Measurements from ENCODE around the gene ST6GALNAC3. TPM values are rescaled to one million over a fixed set of nuclear protein-coding genes. Genes with fewer than 3 reads are reported as not detected.

Gene ST6GALNAC3
- total RNA-seq, 1 donor from 2014 or later = 5.6 TPM

- intact Hi-C loops (cut with DNase I) = no loop called here
- H3K9me3 ChIP-seq = no peaks in the 10 kb centered on the region
- no peak overlapping the region for H3K27ac ChIP-seq
- H3K4me1 ChIP-seq = no peaks in the 10 kb centered on the region
- TF ChIP-seq CTCF (IDR thresholded peaks at IDR 0.05) = no peak
- ATAC-seq = no peak
- no peaks in the 10 kb centered on the region for H3K36me3 ChIP-seq
- no peaks in the 10 kb centered on the region for H3K27me3 ChIP-seq
- DNase-seq = no peak
- no peak overlapping the region for H3K4me3 ChIP-seq
Measured at GRCh38 chr1:76659171-76659940, 584.8 kb downstream of the ST6GALNAC3 start.

GRCh38 chr1:76661531-76661930 is 587.0 kb downstream of the ST6GALNAC3 start:
- Histone ChIP-seq H3K27me3 (no peaks in the 10 kb centered on the region), H3K27ac (no peak overlapping the region), H3K4me3 (no peak overlapping the region), H3K36me3 (no peaks in the 10 kb centered on the region), H3K4me1 (no peaks in the 10 kb centered on the region), H3K9me3 (no peaks in the 10 kb centered on the region)
- DNase-seq (no peak), ATAC-seq (no peak)
- intact Hi-C loops (cut with DNase I) = no loop called here
- no peak for TF ChIP-seq CTCF (IDR thresholded peaks at IDR 0.05)

GRCh38 chr1:76666499-76666898 is 592.0 kb downstream of the ST6GALNAC3 start:
- ATAC-seq (no peak), DNase-seq (no peak)
- H3K36me3 ChIP-seq = no peaks in the 10 kb centered on the region
- intact Hi-C loops (cut with DNase I) = no loop called here
- H3K4me1 ChIP-seq = no peaks in the 10 kb centered on the region
- TF ChIP-seq CTCF (IDR thresholded peaks at IDR 0.05) = no peak
- no peak overlapping the region for H3K4me3 ChIP-seq
- no peak overlapping the region for H3K27ac ChIP-seq
- H3K9me3 ChIP-seq = no peaks in the 10 kb centered on the region
- no peaks in the 10 kb centered on the region for H3K27me3 ChIP-seq

- TF ChIP-seq CTCF (IDR thresholded peaks at IDR 0.05) = no peak
- DNase-seq = no peak
Measured at GRCh38 chr1:76668046-76668445, 593.5 kb downstream of the ST6GALNAC3 start.

GRCh38 chr1:76669131-76669530 is 594.6 kb downstream of the ST6GALNAC3 start:
- Histone ChIP-seq H3K4me1 (no peaks in the 10 kb centered on the region), H3K4me3 (no peak overlapping the region), H3K9me3 (no peaks in the 10 kb centered on the region), H3K36me3 (no peaks in the 10 kb centered on the region), H3K27me3 (no peaks in the 10 kb centered on the region), H3K27ac (no peak overlapping the region)
- intact Hi-C loops (cut with DNase I) = no loop called here
- no peak for TF ChIP-seq CTCF (IDR thresholded peaks at IDR 0.05)
- ATAC-seq (no peak), DNase-seq (no peak)

More at GRCh38 chr1:76668046-76668445, 593.5 kb downstream of the ST6GALNAC3 start:
- Histone ChIP-seq H3K4me3 (no peak overlapping the region), H3K27me3 (no peaks in the 10 kb centered on the region), H3K4me1 (no peaks in the 10 kb centered on the region), H3K27ac (no peak overlapping the region), H3K36me3 (no peaks in the 10 kb centered on the region), H3K9me3 (no peaks in the 10 kb centered on the region)
- ATAC-seq = no peak
- intact Hi-C loops (cut with DNase I) = no loop called here
